Fibroblast of pulmonary artery (primary cell): ENCODE data around the gene PDE4D.

ENCODE experiments used
- DNase-seq: peaks from one replicate; pipeline ENCODE4 v3.0.0-alpha.2; 2010; ENCODE audit warnings: low read depth
- H3K4me3 ChIP-seq: replicated peaks from 2 replicates; pipeline ENCODE4 v1.5.1; 2011; ENCODE audit warnings: low read depth, mild to moderate bottlenecking, control low read depth, low read length, moderate library complexity
- TF ChIP-seq, protein P1 (sequence below): IDR thresholded peaks from 2 replicates; pipeline ENCODE4 v1.5.1; 2011; ENCODE audit warnings: mild to moderate bottlenecking, control low read depth, low read length, inconsistent platforms; ENCODE audit errors: missing control alignments

Gene PDE4D

DNA sequence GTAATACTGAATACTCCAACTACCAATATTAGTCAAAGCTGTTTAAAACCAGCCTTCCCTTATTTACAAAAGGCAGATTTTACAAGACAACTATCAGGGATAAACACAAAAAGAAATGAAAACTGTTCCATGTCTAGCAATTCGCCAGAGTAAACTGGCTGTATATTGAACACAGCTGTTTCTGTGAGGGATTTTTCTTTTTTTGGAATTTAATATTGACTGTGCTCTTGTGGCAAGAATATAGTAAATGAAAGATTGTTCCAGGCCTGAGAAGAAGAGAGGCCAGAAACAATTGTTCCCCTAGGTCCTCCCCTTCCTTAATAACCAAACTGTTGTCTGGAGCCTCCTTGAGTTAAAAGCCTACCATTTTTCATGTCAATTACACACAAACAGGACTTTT is 188.6 kb downstream of the PDE4D start:
- no peak for DNase-seq
- no peak overlapping the region for H3K4me3 ChIP-seq
- TF ChIP-seq, protein P1, sequence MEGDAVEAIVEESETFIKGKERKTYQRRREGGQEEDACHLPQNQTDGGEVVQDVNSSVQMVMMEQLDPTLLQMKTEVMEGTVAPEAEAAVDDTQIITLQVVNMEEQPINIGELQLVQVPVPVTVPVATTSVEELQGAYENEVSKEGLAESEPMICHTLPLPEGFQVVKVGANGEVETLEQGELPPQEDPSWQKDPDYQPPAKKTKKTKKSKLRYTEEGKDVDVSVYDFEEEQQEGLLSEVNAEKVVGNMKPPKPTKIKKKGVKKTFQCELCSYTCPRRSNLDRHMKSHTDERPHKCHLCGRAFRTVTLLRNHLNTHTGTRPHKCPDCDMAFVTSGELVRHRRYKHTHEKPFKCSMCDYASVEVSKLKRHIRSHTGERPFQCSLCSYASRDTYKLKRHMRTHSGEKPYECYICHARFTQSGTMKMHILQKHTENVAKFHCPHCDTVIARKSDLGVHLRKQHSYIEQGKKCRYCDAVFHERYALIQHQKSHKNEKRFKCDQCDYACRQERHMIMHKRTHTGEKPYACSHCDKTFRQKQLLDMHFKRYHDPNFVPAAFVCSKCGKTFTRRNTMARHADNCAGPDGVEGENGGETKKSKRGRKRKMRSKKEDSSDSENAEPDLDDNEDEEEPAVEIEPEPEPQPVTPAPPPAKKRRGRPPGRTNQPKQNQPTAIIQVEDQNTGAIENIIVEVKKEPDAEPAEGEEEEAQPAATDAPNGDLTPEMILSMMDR = no peak

DNA sequence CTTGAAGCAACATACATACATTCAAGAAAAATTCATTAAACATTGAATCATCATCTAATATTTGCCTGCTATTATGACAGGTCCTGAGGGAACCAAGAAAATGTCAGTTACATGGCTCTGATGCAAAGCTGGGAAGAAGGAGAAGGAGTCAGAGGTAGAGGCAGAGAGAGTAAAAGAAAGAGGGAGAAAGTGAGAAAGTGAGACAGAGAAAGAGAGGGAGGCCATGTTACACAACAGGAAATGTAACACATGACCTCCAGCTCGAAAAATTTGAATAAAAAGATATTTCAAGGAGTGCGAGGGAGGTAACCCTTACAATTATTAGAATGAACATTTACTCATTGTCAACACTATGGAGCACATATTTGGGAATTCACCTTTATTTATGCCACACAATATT is 189.7 kb downstream of the PDE4D start:
- TF ChIP-seq, protein P1 = no peak
- no peak for DNase-seq
- no peak overlapping the region for H3K4me3 ChIP-seq

DNA sequence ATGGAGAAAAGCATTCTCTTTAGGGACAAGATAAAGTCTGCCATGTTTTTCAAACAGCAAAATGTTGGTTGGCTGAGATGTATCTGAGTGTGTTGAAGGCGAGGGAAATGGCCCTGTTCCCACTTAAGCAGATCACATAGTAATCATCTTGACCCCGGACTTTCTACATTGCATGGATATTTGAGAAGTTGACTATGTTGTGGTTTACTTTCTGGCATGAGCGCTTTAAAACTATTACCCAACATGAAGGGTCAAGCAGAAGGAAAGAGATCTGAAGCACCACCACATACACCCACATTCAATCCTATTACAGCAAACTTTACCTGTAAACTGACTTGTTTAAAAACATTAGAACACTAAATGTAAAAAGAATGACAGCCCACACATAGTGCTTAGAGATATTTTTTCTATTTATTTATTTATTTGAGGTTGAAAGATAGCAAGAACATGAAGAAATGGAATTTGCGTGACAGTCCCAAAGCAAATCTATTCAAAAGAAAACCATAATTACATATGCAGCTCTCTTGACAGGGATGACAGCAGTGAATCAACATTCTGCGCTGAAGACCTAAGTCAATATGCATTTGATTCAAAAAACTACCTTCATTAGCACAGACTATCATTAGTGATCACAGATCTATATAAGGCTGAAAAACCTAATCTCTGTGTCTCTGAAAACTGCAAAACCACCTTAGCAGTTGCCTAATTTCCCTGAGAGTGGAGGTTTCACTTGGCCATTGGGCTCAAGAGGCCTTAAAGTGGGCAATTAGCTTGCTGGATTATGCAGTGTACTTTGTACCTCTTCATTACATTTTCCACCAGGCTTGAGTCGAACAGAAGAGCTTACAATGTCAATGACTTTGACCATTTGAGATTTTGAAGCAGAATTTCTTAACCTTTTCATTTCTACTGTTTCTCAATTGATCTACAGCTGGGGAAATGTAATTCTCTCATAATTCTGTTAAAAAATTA is 195.0 kb downstream of the PDE4D start:
- TF ChIP-seq, protein P1 = no peak

DNA sequence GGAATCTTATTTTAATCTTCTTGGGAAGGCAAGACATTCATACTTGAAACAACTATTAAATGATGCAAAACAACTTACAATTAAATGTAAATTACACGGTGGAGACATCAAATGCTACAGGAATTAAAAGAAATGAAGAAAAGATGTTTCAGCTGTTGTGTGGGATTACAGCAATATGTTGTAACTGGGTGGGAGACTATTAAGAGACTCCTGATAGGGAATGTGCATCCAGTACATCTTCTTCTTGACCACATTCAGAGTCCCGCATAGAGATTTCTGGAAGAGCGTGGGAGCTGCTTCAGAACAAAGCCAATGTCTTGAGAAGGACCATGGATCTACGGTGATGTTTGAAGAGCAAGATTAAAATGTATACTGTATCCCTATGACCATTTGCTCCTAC is 199.1 kb downstream of the PDE4D start:
- H3K4me3 ChIP-seq = no peak overlapping the region
- TF ChIP-seq, protein P1 = no peak
- no peak for DNase-seq

More for the DNA sequence above, 195.0 kb downstream of the PDE4D start:
- H3K4me3 ChIP-seq = no peak overlapping the region
- no peak for DNase-seq

DNA sequence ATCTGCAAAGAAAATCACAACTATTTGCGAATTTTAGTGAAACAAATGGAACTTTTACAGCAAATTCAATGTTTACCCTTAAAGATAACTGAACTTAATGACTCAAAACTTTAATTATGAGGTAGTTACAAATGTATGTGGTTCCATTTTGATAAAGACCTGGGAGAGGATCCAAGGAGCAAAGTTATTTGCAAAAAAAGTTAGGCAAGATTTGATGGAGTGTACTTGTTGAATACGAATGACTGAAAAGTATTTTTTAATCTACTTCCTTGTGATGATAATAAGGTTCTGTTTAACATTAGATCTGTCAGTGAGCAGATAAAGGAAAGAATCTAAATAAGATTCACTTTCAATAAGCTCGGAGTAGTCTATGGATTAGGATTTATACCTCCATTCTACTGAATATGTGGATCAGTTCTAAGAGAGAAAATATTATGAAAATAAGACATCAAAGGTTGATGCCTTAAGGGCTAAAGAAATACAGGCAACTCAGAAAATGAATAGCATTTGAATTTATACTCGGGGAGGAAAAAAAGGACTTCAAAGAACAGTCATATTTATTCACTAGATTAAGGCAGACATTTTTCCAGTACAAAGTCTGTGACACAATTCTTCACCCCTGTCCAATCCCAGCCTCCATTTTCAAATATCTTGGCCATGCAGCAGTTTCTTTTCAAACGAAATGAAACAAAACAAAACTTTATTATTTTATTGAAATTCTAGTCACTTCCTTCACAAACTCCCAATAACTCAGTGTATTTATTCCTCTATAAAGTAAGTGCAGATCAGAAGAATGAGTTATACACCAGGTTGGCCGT is 199.8 kb downstream of the PDE4D start:
- peak overlapping the region; percentile 17 for H3K4me3 ChIP-seq
- TF ChIP-seq, protein P1 = no peak
- peak; percentile 73 for DNase-seq

DNA sequence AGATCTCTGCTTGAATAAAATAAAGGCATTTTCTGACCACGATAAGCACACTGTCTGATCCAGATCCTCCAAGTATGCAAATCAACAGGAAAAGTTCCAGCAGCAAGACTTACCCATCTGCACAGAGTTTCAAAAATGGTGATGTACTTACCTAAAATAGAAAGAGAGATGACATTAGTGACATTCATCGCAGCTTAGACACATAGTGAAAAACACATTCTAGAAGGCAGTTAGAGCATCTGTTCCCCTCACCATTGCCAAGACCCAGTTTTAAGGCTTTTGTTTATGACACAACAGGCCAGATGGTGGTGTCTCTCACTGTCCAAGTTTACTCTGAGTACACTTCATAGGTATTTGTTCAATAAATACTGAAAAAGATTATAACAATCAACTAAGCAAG is 207.7 kb downstream of the PDE4D start:
- peak; percentile 32 for DNase-seq
- H3K4me3 ChIP-seq = no peak overlapping the region
- TF ChIP-seq, protein P1 = no peak
